Breast epithelium (tissue), 4 donors: ENCODE results near the gene KRTAP10-9. TPM values are rescaled to one million over a fixed set of nuclear protein-coding genes. Genes with fewer than 3 reads are reported as not detected.

ENCODE experiments used
- DNase-seq, 2 donors: peaks; one replicate each; pipeline ENCODE4 v3.0.0-alpha.2; 2019; ENCODE audit warnings: low spot score in 2 of 2
- H3K27ac ChIP-seq, 2 donors: fragments of 200-600 bp; sonication (generic) in 1 of 2; one replicate each; pipeline ENCODE4 v1.5.1; 2016 to 2019; ENCODE audit warnings: mild to moderate bottlenecking in 1 of 2
- H3K27me3 ChIP-seq, 2 donors: fragments of 200-600 bp; sonication (generic) in 1 of 2; one replicate each; pipeline versions ENCODE4 v1.5.1 to v1.6.0; 2017 to 2019; ENCODE audit warnings: control low read depth in 1 of 2, mild to moderate bottlenecking in 1 of 2
- H3K36me3 ChIP-seq: fragments of 200-600 bp; one replicate; pipeline ENCODE4 v1.5.1; 2019
- H3K4me1 ChIP-seq, 2 donors: fragments of 200-600 bp; sonication (generic); one replicate each; pipeline ENCODE4 v1.5.1; 2016 to 2019; ENCODE audit warnings: control low read depth in 1 of 2
- H3K4me3 ChIP-seq, 3 donors: fragments of 200-600 bp; sonication (generic); 1 replicate in 2 of 3; 2 replicates in 1 of 3; pipeline ENCODE4 v1.5.1; 2016 to 2019; ENCODE audit warnings: mild to moderate bottlenecking in 3 of 3, moderate library complexity in 2 of 3
- H3K9me3 ChIP-seq, 2 donors: fragments of 200-600 bp; sonication (generic) in 1 of 2; one replicate each; pipeline ENCODE4 v1.5.1; 2016 to 2019; ENCODE audit warnings: control low read depth in 1 of 2
- POLR2A ChIP-seq: fragments of 450-650 bp; IDR thresholded peaks from one replicate; pipeline ENCODE4 v1.6.1; 2016; ENCODE audit warnings: antibody characterized with exemption, mild to moderate bottlenecking, moderate library complexity
- POLR2AphosphoS5 ChIP-seq, 3 donors: sonication (generic); formaldehyde crosslinking; IDR thresholded peaks; one replicate each; pipeline ENCODE4 v1.6.1; 2017; ENCODE audit warnings: antibody characterized with exemption in 3 of 3
- intact Hi-C: fragments of 100-400 bp; cut with DNase I; formaldehyde crosslinking; loops from one replicate; pipeline ENCODE4 v1.15.1; 2023; ENCODE audit warnings: low total_unique reads
- total RNA-seq, 3 donors: library from RNA; depleted of rRNA; stranded (reverse); fragments of >200 nt; gene quantifications; one replicate each; pipeline ENCODE4 v1.1.0, GENCODE V29; 2016
- TF ChIP-seq, protein P1 (sequence below), 3 donors: fragments of 450-650 bp; IDR thresholded peaks; one replicate each; pipeline ENCODE4 v1.5.1; 2016 to 2017; ENCODE audit warnings: antibody characterized with exemption in 3 of 3, mild to moderate bottlenecking in 3 of 3, moderate library complexity in 3 of 3

The KRTAP10-9 gene
- total RNA-seq, 3 donors from 2014 or later: not detected

GRCh38 chr21:44671911-44672310 lies 45.0 kb downstream of the KRTAP10-9 start:
- intact Hi-C loops: loop anchor here (10.0 kb wide), 1 partner anchor 147 kb away; no protein-coding TSS in a partner anchor
- TF ChIP-seq, protein P1, sequence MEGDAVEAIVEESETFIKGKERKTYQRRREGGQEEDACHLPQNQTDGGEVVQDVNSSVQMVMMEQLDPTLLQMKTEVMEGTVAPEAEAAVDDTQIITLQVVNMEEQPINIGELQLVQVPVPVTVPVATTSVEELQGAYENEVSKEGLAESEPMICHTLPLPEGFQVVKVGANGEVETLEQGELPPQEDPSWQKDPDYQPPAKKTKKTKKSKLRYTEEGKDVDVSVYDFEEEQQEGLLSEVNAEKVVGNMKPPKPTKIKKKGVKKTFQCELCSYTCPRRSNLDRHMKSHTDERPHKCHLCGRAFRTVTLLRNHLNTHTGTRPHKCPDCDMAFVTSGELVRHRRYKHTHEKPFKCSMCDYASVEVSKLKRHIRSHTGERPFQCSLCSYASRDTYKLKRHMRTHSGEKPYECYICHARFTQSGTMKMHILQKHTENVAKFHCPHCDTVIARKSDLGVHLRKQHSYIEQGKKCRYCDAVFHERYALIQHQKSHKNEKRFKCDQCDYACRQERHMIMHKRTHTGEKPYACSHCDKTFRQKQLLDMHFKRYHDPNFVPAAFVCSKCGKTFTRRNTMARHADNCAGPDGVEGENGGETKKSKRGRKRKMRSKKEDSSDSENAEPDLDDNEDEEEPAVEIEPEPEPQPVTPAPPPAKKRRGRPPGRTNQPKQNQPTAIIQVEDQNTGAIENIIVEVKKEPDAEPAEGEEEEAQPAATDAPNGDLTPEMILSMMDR (IDR thresholded peaks at IDR 0.05): no peak
- TF ChIP-seq POLR2AphosphoS5 (IDR thresholded peaks at IDR 0.05) (no peak), POLR2A (no peak)

DNA sequence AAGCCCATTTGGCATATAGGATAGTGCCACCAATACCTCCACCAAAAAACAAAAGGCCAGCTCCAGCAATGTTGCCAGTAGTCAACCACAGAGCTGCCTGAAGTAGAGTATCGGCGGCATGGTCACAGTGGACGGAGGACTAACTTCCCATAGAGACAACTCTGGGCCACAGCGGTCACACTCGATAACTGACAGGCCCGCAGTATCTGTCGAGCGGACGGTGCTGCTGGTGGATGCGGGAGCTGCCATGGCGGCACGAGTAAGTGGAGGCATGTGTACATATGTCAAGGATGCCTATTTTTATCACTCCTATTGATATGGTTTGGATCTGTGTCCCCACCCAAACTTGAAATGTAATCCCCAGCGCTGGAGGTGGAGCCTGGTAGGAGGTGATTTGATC lies 51.0 kb downstream of the KRTAP10-9 start:
- Histone ChIP-seq H3K4me1 (no peaks in the 10 kb centered on the region), H3K27ac (no peak overlapping the region), H3K9me3 (peaks cover under 1 to 5% of the 10 kb centered on the region in 2 donors), H3K4me3 (no peak overlapping the region), H3K27me3 (no peaks in the 10 kb centered on the region), H3K36me3 (no peaks in the 10 kb centered on the region)
- TF ChIP-seq POLR2A: no peak
- TF ChIP-seq, protein P1 (IDR thresholded peaks at IDR 0.05): no peak
- no peak for TF ChIP-seq POLR2AphosphoS5 (IDR thresholded peaks at IDR 0.05)
- intact Hi-C loops: loop anchor here (10.0 kb wide), 1 partner anchor 153 kb away; no protein-coding TSS in a partner anchor
- no peak for DNase-seq

More at GRCh38 chr21:44671911-44672310, 45.0 kb downstream of the KRTAP10-9 start:
- H3K4me1 ChIP-seq: no peaks in the 10 kb centered on the region
- peaks cover 18 to 31% of the 10 kb centered on the region in 2 donors for H3K9me3 ChIP-seq
- H3K4me3 ChIP-seq: no peak overlapping the region
- no peaks in the 10 kb centered on the region for H3K27me3 ChIP-seq
- no peak for DNase-seq
- H3K27ac ChIP-seq: no peak overlapping the region
- H3K36me3 ChIP-seq: no peaks in the 10 kb centered on the region

Other genes starting within 250 kb of the KRTAP10-9 start
- 1 to 10 TPM; 1.6 to 6.4 (median 2.0) TPM for gene LRRC3, start 171.6 kb upstream of the KRTAP10-9 start, total RNA-seq
- gene KRTAP10-1, start 86.9 kb upstream of the KRTAP10-9 start, total RNA-seq: not detected
- not detected for gene KRTAP10-2, start 75.6 kb upstream of the KRTAP10-9 start, total RNA-seq
- gene KRTAP10-3, start 68.3 kb upstream of the KRTAP10-9 start, total RNA-seq: not detected
- not detected for gene KRTAP10-4, start 53.4 kb upstream of the KRTAP10-9 start, total RNA-seq
- gene KRTAP10-5, start 46.5 kb upstream of the KRTAP10-9 start, total RNA-seq: not detected
- gene KRTAP10-6, start 34.6 kb upstream of the KRTAP10-9 start, total RNA-seq: not detected
- not detected for gene KRTAP10-7, start 26.5 kb upstream of the KRTAP10-9 start, total RNA-seq
- gene KRTAP10-8, start 15.0 kb upstream of the KRTAP10-9 start, total RNA-seq: not detected
- not detected for gene KRTAP10-10, start 10.3 kb downstream of the KRTAP10-9 start, total RNA-seq
- not detected for gene KRTAP10-11, start 19.3 kb downstream of the KRTAP10-9 start, total RNA-seq
- gene KRTAP12-4, start 27.6 kb downstream of the KRTAP10-9 start, total RNA-seq: not detected
- not detected for gene KRTAP12-3, start 30.8 kb downstream of the KRTAP10-9 start, total RNA-seq
- not detected for gene KRTAP12-2, start 39.8 kb downstream of the KRTAP10-9 start, total RNA-seq
- not detected for gene KRTAP12-1, start 55.1 kb downstream of the KRTAP10-9 start, total RNA-seq
- gene KRTAP10-12, start 70.1 kb downstream of the KRTAP10-9 start, total RNA-seq: not detected
- gene TSPEAR, start 84.5 kb downstream of the KRTAP10-9 start, total RNA-seq: under 1 TPM in 1 of 3 donors, not detected in 2; 0.15 TPM
- 100 to 1,000 TPM in 1 of 3 donors, 10 to 100 TPM in 2; 84.8 to 128 (median 99.2) TPM for gene UBE2G2, start 174.7 kb downstream of the KRTAP10-9 start, total RNA-seq
- 10 to 100 TPM; 64.2 to 64.8 (median 64.4) TPM for gene SUMO3, start 191.0 kb downstream of the KRTAP10-9 start, total RNA-seq
- gene PTTG1IP, start 246.6 kb downstream of the KRTAP10-9 start, total RNA-seq: 100 to 1,000 TPM; 187 to 351 (median 272) TPM